HT-29 (cell line): ENCODE measurements around the gene FAM219B. TPM values are rescaled to one million over a fixed set of nuclear protein-coding genes. Genes with fewer than 3 reads are reported as not detected.
A peak's percentile ranks its signal among the peaks of the same experiment; 100 is the strongest.
"Not testable (repeated sequence)": the region's sequence is repeated elsewhere in the genome, so short reads cannot be mapped to it uniquely, and the experiment has no call there.

ENCODE experiments used
- DNase-seq: peaks from one replicate; pipeline ENCODE4 v3.0.0-alpha.2; 2015; ENCODE audit warnings: low spot score
- total RNA-seq: library from RNA; depleted of rRNA; stranded (reverse); fragments of >200 nt; shearing (Covaris generic); gene quantifications from 2 replicates; pipeline ENCODE4 v1.2.3, GENCODE V29; 2014

The FAM219B gene
- total RNA-seq, 1 experiment from 2014 or later = 66.1 TPM

GRCh38 chr15:74903676-74904075 is 3.0 kb downstream of the FAM219B start:
- DNase-seq = no peak

GRCh38 chr15:74902295-74903075 is 4.2 kb downstream of the FAM219B start:
- DNase-seq = no peak

GRCh38 chr15:74901612-74902063 is 5.0 kb downstream of the FAM219B start:
- DNase-seq = peak; percentile 93

- DNase-seq = no peak
Observed at GRCh38 chr15:74897300-74897701, 9.3 kb downstream of the FAM219B start.

- no peak for DNase-seq
Observed at GRCh38 chr15:74896316-74896715, 10.3 kb downstream of the FAM219B start.

- DNase-seq = no peak
Observed at GRCh38 chr15:74895830-74896229, 10.8 kb downstream of the FAM219B start.

- not testable (repeated sequence) for DNase-seq
Observed at GRCh38 chr15:74894383-74894782, 12.3 kb downstream of the FAM219B start.

GRCh38 chr15:74893627-74894026 is 13.0 kb downstream of the FAM219B start:
- DNase-seq = no peak

GRCh38 chr15:74892931-74893330 is 13.7 kb downstream of the FAM219B start:
- no peak for DNase-seq

- DNase-seq = no peak
Observed at GRCh38 chr15:74892313-74892712, 14.3 kb downstream of the FAM219B start.

- no peak for DNase-seq
Observed at GRCh38 chr15:74891469-74891868, 15.2 kb downstream of the FAM219B start.

- no peak for DNase-seq
Observed at GRCh38 chr15:74890665-74890960, 16.0 kb downstream of the FAM219B start.

- DNase-seq = peak; percentile 88
Observed at GRCh38 chr15:74889883-74890664, 16.6 kb downstream of the FAM219B start, which contains the start of gene MPI. Gene MPI, plus strand, starts transcription at chr15:74890042. Its CDS starts 32 bp downstream, at chr15:74890074.

GRCh38 chr15:74889390-74889882 is 17.2 kb downstream of the FAM219B start:
- no peak for DNase-seq

GRCh38 chr15:74888716-74889115 is 17.9 kb downstream of the FAM219B start:
- no peak for DNase-seq

GRCh38 chr15:74887537-74888193 is 19.0 kb downstream of the FAM219B start:
- not testable (repeated sequence) for DNase-seq

GRCh38 chr15:74885461-74885860 is 21.2 kb downstream of the FAM219B start:
- DNase-seq = no peak

- DNase-seq = no peak
Observed at GRCh38 chr15:74884428-74885223, 22.0 kb downstream of the FAM219B start.

- DNase-seq = no peak
Observed at GRCh38 chr15:74882528-74882927, 24.1 kb downstream of the FAM219B start.

- DNase-seq = no peak
Observed at GRCh38 chr15:74878273-74878672, 28.4 kb downstream of the FAM219B start.

GRCh38 chr15:74873756-74874424 is 32.8 kb downstream of the FAM219B start:
- no peak for DNase-seq
